Natural killer cell (primary cell): Measurements from ENCODE around the gene ALOX5. TPM values are rescaled to one million over a fixed set of nuclear protein-coding genes. Genes with fewer than 3 reads are reported as not detected.
"Not testable (repeated sequence)": the region's sequence is repeated elsewhere in the genome, so short reads cannot be mapped to it uniquely, and the experiment has no call there.

Source experiments
- ATAC-seq, 3 donors: fragments of 150-1000 bp in 2 of 3; fragments of 200-7000 bp in 1 of 3; cut with Tn5 transposase; 1 replicate in 1 of 3; 2 replicates in 2 of 3; pipeline ENCODE4 v1.10.0; 2021; ENCODE audit warnings: mild to moderate bottlenecking in 2 of 3, moderate library complexity in 2 of 3
- DNase-seq, 2 donors: peaks; one replicate each; pipeline versions ENCODE4 v3.0.0 to v3.0.0-alpha.2; 2013 to 2021; ENCODE audit warnings: mixed read lengths in 1 of 2
- H3K27ac ChIP-seq: one replicate; pipeline ENCODE4 v1.5.1; 2013; ENCODE audit warnings: mild to moderate bottlenecking, low read length
- H3K27me3 ChIP-seq: one replicate; pipeline ENCODE4 v1.6.1; 2013; ENCODE audit warnings: low read length; ENCODE audit not compliant: control insufficient read depth, insufficient read depth
- H3K36me3 ChIP-seq: one replicate; pipeline ENCODE4 v1.6.1; 2013; ENCODE audit warnings: low read length; ENCODE audit not compliant: control insufficient read depth, insufficient read depth
- H3K4me1 ChIP-seq: one replicate; pipeline ENCODE4 v1.6.1; 2013; ENCODE audit warnings: low read length; ENCODE audit not compliant: control insufficient read depth, insufficient read depth
- H3K4me3 ChIP-seq: one replicate; pipeline ENCODE4 v1.5.1; 2013; ENCODE audit warnings: low read length
- H3K9me3 ChIP-seq: one replicate; pipeline ENCODE4 v1.6.1; 2013; ENCODE audit warnings: low read length; ENCODE audit not compliant: control insufficient read depth, insufficient read depth
- H3K27ac Mint-ChIP-seq, 2 donors: one replicate each; pipeline ENCODE4 v1.8.0; 2022; ENCODE audit warnings: mild to moderate bottlenecking in 2 of 2, mixed read lengths in 2 of 2, moderate library complexity in 1 of 2
- H3K27me3 Mint-ChIP-seq, 2 donors: one replicate each; pipeline ENCODE4 v1.8.0; 2022; ENCODE audit warnings: low read depth in 2 of 2, mixed read lengths in 2 of 2
- H3K36me3 Mint-ChIP-seq: one replicate; pipeline ENCODE4 v1.8.0; 2022; ENCODE audit warnings: mixed read lengths
- H3K4me1 Mint-ChIP-seq, 2 donors: one replicate each; pipeline ENCODE4 v1.8.0; 2022; ENCODE audit warnings: mixed read lengths in 2 of 2
- H3K4me3 Mint-ChIP-seq: one replicate; pipeline ENCODE4 v1.8.0; 2022; ENCODE audit warnings: mild to moderate bottlenecking, moderate library complexity, mixed read lengths
- H3K9me3 Mint-ChIP-seq, 2 donors: one replicate each; pipeline ENCODE4 v1.8.0; 2022; ENCODE audit warnings: mixed read lengths in 2 of 2
- CTCF ChIP-seq: fragments of 200-600 bp; IDR thresholded peaks from one replicate; pipeline ENCODE4 v1.8.0; 2022; ENCODE audit warnings: antibody characterized with exemption
- WGBS: methylation state at CpG from one replicate; pipeline ENCODE4 v1.1.7; 2013; ENCODE audit warnings: missing lambda C conversion rate; ENCODE audit not compliant: insufficient coverage; 5-methylcytosine and 5-hydroxymethylcytosine counted together
- intact Hi-C: fragments of 100-400 bp; cut with micrococcal nuclease; formaldehyde crosslinking; loops from one replicate; pipeline ENCODE4 v1.14.2; 2022
- total RNA-seq, 4 donors: library from RNA; stranded (reverse); fragments of 120-200 nt in 1 of 4; gene quantifications; one replicate each; pipeline versions ENCODE4 v1.2.3 to v1.2.4, GENCODE V29; 2013 to 2022

ALOX5 gene
- total RNA-seq, 3 donors from 2014 or later (not counting 1 experiment from before 2014, with no cell fraction given): 8.6 to 93.5 (median 12.4) TPM

- Histone ChIP-seq H3K36me3 (peaks cover 2% of the 10 kb centered on the region), H3K4me3 (no peak overlapping the region), H3K27me3 (no peaks in the 10 kb centered on the region), H3K4me1 (no peaks in the 10 kb centered on the region), H3K27ac (no peak overlapping the region), H3K9me3 (no peaks in the 10 kb centered on the region)
- intact Hi-C loops: loop anchor here (10.0 kb wide), 1 partner anchor 406 kb away; the partner anchor contains the start of gene ZNF22
- Mint-ChIP-seq H3K27ac (no peak overlapping the region), H3K27me3 (peaks cover 26 to 56% of the 10 kb centered on the region in 2 donors), H3K36me3 (no peaks in the 10 kb centered on the region), H3K4me3 (no peak overlapping the region), H3K9me3 (no peaks in the 10 kb centered on the region), H3K4me1 (no peaks in the 10 kb centered on the region)
- ATAC-seq (no peak), DNase-seq (no peak)
- no peak for TF ChIP-seq CTCF
- WGBS: 88% methylated on average over 6 of the region's 6 CpGs
Observed at GRCh38 chr10:45410807-45411606, 37.0 kb downstream of the ALOX5 start.

GRCh38 chr10:45411607-45411940 is 37.6 kb downstream of the ALOX5 start:
- ATAC-seq (no peak), DNase-seq (no peak)
- Histone ChIP-seq H3K36me3 (peaks cover 2% of the 10 kb centered on the region), H3K27ac (no peak overlapping the region), H3K9me3 (no peaks in the 10 kb centered on the region), H3K27me3 (no peaks in the 10 kb centered on the region), H3K4me1 (no peaks in the 10 kb centered on the region), H3K4me3 (no peak overlapping the region)
- 99% methylated on average over 4 of the region's 4 CpGs for WGBS
- Mint-ChIP-seq H3K4me3 (no peak overlapping the region), H3K27ac (no peak overlapping the region), H3K27me3 (peaks cover 22 to 50% of the 10 kb centered on the region in 2 donors), H3K36me3 (no peaks in the 10 kb centered on the region), H3K9me3 (no peaks in the 10 kb centered on the region), H3K4me1 (no peaks in the 10 kb centered on the region)
- TF ChIP-seq CTCF: no peak
- intact Hi-C loops: loop anchor here (10.0 kb wide), 1 partner anchor 407 kb away; the partner anchor contains the start of gene ZNF22

GRCh38 chr10:45415062-45415461 is 41.0 kb downstream of the ALOX5 start:
- H3K9me3 Mint-ChIP-seq, H3K27ac ChIP-seq, H3K4me3 Mint-ChIP-seq, ATAC-seq, H3K9me3 ChIP-seq, H3K27ac Mint-ChIP-seq, H3K36me3 Mint-ChIP-seq, H3K36me3 ChIP-seq, H3K4me3 ChIP-seq, DNase-seq, H3K27me3 ChIP-seq: not testable (repeated sequence)
- intact Hi-C loops: loop anchor here (10.0 kb wide), 1 partner anchor 410 kb away; the partner anchor contains the start of gene ZNF22
- Mint-ChIP-seq H3K27me3 (peaks cover 0 to 15% of the 10 kb centered on the region in 2 donors), H3K4me1 (peaks cover 19 to 24% of the 10 kb centered on the region in 2 donors)
- WGBS: 98% methylated on average over 3 of the region's 5 CpGs
- H3K4me1 ChIP-seq: peaks cover 26% of the 10 kb centered on the region

- Mint-ChIP-seq H3K4me1 (peaks cover 30 to 39% of the 10 kb centered on the region in 2 donors), H3K9me3 (no peaks in the 10 kb centered on the region), H3K4me3 (no peak overlapping the region), H3K27ac (no peak overlapping the region), H3K27me3 (peaks cover 0 to 9% of the 10 kb centered on the region in 2 donors), H3K36me3 (no peaks in the 10 kb centered on the region)
- DNase-seq (no peak), ATAC-seq (no peak)
- Histone ChIP-seq H3K36me3 (peaks cover 2% of the 10 kb centered on the region), H3K27ac (no peak overlapping the region), H3K4me3 (no peak overlapping the region), H3K9me3 (no peaks in the 10 kb centered on the region), H3K4me1 (peaks cover 42% of the 10 kb centered on the region), H3K27me3 (no peaks in the 10 kb centered on the region)
- TF ChIP-seq CTCF: no peak
- 93% methylated on average over 2 of the region's 2 CpGs for WGBS
- intact Hi-C loops: loop anchor here (10.0 kb wide), 1 partner anchor 412 kb away; the partner anchor contains the start of gene ZNF22
Observed at GRCh38 chr10:45416603-45417002, 42.6 kb downstream of the ALOX5 start.
